ENCODE measurements around the gene SYCP3. TPM values are rescaled to one million over a fixed set of nuclear protein-coding genes. Genes with fewer than 3 reads are reported as not detected.

Gene SYCP3
- total and polyA plus RNA-seq, 2 of the 13 experiments (the other 11 are each of a cell fraction or from before 2014, with no cell fraction given) = not detected

DNA sequence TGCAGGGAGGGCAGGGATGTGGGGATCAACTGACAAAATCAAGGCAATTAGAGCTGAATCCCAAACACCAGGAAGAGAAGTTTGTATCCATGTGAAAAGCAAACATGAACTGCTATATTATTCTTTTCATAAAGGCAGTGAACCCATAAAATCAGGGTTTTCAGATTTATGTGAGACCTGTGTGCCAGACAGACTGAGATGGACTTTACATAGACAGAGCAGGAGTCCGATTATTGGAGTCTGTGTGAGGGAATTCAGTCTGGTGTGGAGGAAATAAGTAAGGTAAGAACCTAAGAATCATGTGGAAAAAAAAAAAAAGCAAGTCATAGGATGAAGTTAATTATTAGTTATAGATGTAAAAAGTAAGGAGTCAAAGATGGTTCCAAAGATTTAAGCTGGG lies 45.1 kb upstream of the SYCP3 start (continued):
- TF ChIP-seq AGO2 (optimal IDR thresholded peaks at IDR 0.05; ENCODE audit: low read depth, low read length) = no peak
- TF ChIP-seq, protein P1, sequence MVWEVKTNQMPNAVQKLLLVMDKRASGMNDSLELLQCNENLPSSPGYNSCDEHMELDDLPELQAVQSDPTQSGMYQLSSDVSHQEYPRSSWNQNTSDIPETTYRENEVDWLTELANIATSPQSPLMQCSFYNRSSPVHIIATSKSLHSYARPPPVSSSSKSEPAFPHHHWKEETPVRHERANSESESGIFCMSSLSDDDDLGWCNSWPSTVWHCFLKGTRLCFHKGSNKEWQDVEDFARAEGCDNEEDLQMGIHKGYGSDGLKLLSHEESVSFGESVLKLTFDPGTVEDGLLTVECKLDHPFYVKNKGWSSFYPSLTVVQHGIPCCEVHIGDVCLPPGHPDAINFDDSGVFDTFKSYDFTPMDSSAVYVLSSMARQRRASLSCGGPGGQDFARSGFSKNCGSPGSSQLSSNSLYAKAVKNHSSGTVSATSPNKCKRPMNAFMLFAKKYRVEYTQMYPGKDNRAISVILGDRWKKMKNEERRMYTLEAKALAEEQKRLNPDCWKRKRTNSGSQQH (CRISPR knock-in tag; IDR thresholded peaks at IDR 0.05; ENCODE audit: low read depth) = no peak
- TF ChIP-seq, protein P2, sequence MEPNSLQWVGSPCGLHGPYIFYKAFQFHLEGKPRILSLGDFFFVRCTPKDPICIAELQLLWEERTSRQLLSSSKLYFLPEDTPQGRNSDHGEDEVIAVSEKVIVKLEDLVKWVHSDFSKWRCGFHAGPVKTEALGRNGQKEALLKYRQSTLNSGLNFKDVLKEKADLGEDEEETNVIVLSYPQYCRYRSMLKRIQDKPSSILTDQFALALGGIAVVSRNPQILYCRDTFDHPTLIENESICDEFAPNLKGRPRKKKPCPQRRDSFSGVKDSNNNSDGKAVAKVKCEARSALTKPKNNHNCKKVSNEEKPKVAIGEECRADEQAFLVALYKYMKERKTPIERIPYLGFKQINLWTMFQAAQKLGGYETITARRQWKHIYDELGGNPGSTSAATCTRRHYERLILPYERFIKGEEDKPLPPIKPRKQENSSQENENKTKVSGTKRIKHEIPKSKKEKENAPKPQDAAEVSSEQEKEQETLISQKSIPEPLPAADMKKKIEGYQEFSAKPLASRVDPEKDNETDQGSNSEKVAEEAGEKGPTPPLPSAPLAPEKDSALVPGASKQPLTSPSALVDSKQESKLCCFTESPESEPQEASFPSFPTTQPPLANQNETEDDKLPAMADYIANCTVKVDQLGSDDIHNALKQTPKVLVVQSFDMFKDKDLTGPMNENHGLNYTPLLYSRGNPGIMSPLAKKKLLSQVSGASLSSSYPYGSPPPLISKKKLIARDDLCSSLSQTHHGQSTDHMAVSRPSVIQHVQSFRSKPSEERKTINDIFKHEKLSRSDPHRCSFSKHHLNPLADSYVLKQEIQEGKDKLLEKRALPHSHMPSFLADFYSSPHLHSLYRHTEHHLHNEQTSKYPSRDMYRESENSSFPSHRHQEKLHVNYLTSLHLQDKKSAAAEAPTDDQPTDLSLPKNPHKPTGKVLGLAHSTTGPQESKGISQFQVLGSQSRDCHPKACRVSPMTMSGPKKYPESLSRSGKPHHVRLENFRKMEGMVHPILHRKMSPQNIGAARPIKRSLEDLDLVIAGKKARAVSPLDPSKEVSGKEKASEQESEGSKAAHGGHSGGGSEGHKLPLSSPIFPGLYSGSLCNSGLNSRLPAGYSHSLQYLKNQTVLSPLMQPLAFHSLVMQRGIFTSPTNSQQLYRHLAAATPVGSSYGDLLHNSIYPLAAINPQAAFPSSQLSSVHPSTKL (CRISPR knock-in tag; IDR thresholded peaks at IDR 0.05) = no peak
- TF ChIP-seq REXO4 (CRISPR knock-in tag; IDR thresholded peaks at IDR 0.05; ENCODE audit: borderline replicate concordance) = no peak
- TF ChIP-seq GABPB1 (CRISPR knock-in tag; IDR thresholded peaks at IDR 0.05) = no peak
- TF ChIP-seq FIP1L1 (IDR thresholded peaks at IDR 0.05; ENCODE audit: borderline replicate concordance, insufficient read depth, low read depth, low read length) = no peak
- TF ChIP-seq ZNF431 (CRISPR knock-in tag; IDR thresholded peaks at IDR 0.05; ENCODE audit: borderline replicate concordance, low read depth) = no peak

DNA sequence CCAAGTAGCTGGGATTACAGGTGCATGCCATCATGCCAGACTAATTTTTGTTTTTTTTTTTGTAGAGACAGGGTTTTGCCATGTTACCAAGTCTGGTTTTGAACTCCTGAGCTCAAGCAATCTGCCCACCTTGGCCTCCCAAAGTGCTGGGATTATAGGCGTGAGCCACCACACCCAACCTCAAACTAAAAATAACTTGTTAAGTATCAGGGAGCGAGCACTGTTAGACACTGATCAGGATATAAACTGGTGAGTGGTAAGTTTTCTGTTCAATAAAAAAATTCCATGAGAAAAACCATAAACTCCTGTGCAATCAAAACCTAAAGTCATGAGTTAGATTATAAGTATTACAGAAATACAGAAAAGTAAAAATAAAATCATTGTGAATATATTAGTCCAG lies 44.6 kb upstream of the SYCP3 start:
- ChIA-PET CTCF (ENCODE audit: low intra/inter-chr PET ratio, low total read pairs) (no interaction called here), POLR2A (no interaction called here)
- Histone ChIP-seq H3K36me3 (replicated peaks in 1 of 2; ENCODE audit: control insufficient read depth in 1 of 2, insufficient read depth in 2 of 2, low read length in 2 of 2) (peaks cover 0 to 1% of the 10 kb centered on the region in 2 experiments; a peak in 2 of 5 replicates), H3K4me1 (ENCODE audit: insufficient read depth, low read length) (peaks cover 8% of the 10 kb centered on the region; the same call in 1 of the 2 replicates), H3K4me3 (replicated peaks in 1 of 3; ENCODE audit: insufficient read depth in 1 of 3, low read depth in 2 of 3, low read length in 3 of 3) (no peak overlapping the region), H4K20me1 (ENCODE audit: insufficient read depth, low read length) (no peaks in the 10 kb centered on the region), H3K79me2 (ENCODE audit: insufficient read depth, low read length) (no peaks in the 10 kb centered on the region), H3K27me3 (ENCODE audit: control insufficient read depth in 1 of 2, insufficient read depth in 2 of 2, low read length in 2 of 2) (no peaks in the 10 kb centered on the region), H2AFZ (ENCODE audit: low read length) (no peak overlapping the region), H3K27ac (ENCODE audit: extremely low read length, insufficient read depth, low read length) (no peak overlapping the region), H3K9me3 (ENCODE audit: low read length) (no peaks in the 10 kb centered on the region), H3K9ac (ENCODE audit: insufficient read depth, low read depth, low read length) (no peak overlapping the region), H3K4me2 (ENCODE audit: low read depth, low read length) (no peak overlapping the region)
- no peak for ATAC-seq
- TF ChIP-seq, protein P3, sequence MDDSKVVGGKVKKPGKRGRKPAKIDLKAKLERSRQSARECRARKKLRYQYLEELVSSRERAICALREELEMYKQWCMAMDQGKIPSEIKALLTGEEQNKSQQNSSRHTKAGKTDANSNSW (CRISPR knock-in tag; IDR thresholded peaks at IDR 0.05; ENCODE audit: borderline replicate concordance) = no peak
- TF ChIP-seq KAT7 (CRISPR knock-in tag; IDR thresholded peaks at IDR 0.05; ENCODE audit: borderline replicate concordance) (no peak), BHLHE40 (IDR thresholded peaks at IDR 0.05; ENCODE audit: low read length) (no peak), HMG20B (CRISPR knock-in tag; conservative IDR thresholded peaks at IDR 0.05) (no peak), SNRNP70 (IDR thresholded peaks at IDR 0.05; ENCODE audit: low read depth, low read length) (no peak), CCAR2 (optimal IDR thresholded peaks at IDR 0.05; ENCODE audit: low read depth, low read length) (no peak), HOXD1 (CRISPR knock-in tag; IDR thresholded peaks at IDR 0.05) (no peak), PHB2 (IDR thresholded peaks at IDR 0.05; ENCODE audit: partially characterized antibody) (no peak)
- TF ChIP-seq, protein P4, sequence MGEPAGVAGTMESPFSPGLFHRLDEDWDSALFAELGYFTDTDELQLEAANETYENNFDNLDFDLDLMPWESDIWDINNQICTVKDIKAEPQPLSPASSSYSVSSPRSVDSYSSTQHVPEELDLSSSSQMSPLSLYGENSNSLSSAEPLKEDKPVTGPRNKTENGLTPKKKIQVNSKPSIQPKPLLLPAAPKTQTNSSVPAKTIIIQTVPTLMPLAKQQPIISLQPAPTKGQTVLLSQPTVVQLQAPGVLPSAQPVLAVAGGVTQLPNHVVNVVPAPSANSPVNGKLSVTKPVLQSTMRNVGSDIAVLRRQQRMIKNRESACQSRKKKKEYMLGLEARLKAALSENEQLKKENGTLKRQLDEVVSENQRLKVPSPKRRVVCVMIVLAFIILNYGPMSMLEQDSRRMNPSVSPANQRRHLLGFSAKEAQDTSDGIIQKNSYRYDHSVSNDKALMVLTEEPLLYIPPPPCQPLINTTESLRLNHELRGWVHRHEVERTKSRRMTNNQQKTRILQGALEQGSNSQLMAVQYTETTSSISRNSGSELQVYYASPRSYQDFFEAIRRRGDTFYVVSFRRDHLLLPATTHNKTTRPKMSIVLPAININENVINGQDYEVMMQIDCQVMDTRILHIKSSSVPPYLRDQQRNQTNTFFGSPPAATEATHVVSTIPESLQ (CRISPR knock-in tag; conservative IDR thresholded peaks at IDR 0.05) = no peak
- no peak for DNase-seq (ENCODE audit: low spot score)
- 94% methylated on average over 2 of the region's 2 CpGs for WGBS (ENCODE audit: low lambda C conversion rate)
- in situ Hi-C loops (cut with HindIII; ENCODE audit: extremely low pct_ligation_motif_present, low pct_unique_long_range_greater_than_20kb) (no loop called here), intact Hi-C loops (cut with micrococcal nuclease; ENCODE audit: unreplicated experiment) (no loop called here)
- no TSS peak for BruUV-seq (replicated peaks)
- FAIRE-seq = no peak
